Stimulated activated naive CD8-positive, alpha-beta T cell treated with anti-CD3 and anti-CD28 coated beads, Interleukin-15, amount 100 ng/mL, for 72 hours (primary cell): ENCODE results near the gene TSPEAR.
A peak's percentile ranks its signal among the peaks of the same experiment; 100 is the strongest.

Source experiments
- ATAC-seq: fragments of 150-1000 bp; cut with Tn5 transposase; 2 replicates; pipeline ENCODE4 v1.10.0; 2021; ENCODE audit warnings: mild to moderate bottlenecking, moderate library complexity
- DNase-seq, 2 donors: peaks; one replicate each; pipeline ENCODE4 v3.0.0; 2021 to 2022
- H3K27ac Mint-ChIP-seq, 2 donors: one replicate each; pipeline ENCODE4 v1.8.0; 2022; ENCODE audit warnings: mild to moderate bottlenecking in 2 of 2, mixed read lengths in 2 of 2, moderate library complexity in 2 of 2
- H3K27me3 Mint-ChIP-seq: one replicate; pipeline ENCODE4 v1.8.0; 2022; ENCODE audit warnings: mixed read lengths
- H3K4me1 Mint-ChIP-seq: one replicate; pipeline ENCODE4 v1.8.0; 2022; ENCODE audit warnings: mild to moderate bottlenecking, mixed read lengths
- H3K4me3 Mint-ChIP-seq, 2 donors: one replicate each; pipeline ENCODE4 v1.8.0; 2022; ENCODE audit warnings: mild to moderate bottlenecking in 2 of 2, mixed read lengths in 2 of 2, moderate library complexity in 1 of 2
- H3K9me3 Mint-ChIP-seq, 2 donors: one replicate each; pipeline ENCODE4 v1.8.0; 2022; ENCODE audit warnings: mixed read lengths in 2 of 2

TSPEAR gene

DNA sequence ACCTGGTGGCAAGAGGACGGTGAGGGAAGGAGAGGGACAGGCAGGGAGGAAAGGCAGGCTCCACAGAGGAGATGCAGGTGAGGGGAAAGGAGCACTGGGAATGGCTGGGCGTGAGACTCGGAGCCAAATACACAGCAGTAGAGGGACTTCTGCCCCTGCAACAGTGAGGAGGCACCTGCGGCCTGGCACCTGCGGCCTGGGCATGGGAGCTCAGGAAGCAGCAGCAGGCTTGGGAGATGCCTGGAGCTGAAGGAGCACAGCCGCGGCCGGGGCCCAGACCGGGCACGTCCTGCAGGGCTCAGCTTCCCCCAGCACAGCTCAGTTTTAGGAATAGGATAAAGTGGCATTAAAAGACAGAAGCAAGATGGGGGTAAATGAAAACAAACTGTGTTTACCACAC, 20.9 kb upstream of the TSPEAR start:
- H3K4me3 Mint-ChIP-seq: no peak overlapping the region
- no peaks in the 10 kb centered on the region for H3K4me1 Mint-ChIP-seq
- ATAC-seq (no peak), DNase-seq (no peak)
- H3K27ac Mint-ChIP-seq: no peak overlapping the region
- peaks cover 6% of the 10 kb centered on the region for H3K27me3 Mint-ChIP-seq
- peaks cover 0 to 12% of the 10 kb centered on the region in 2 donors for H3K9me3 Mint-ChIP-seq

- H3K9me3 Mint-ChIP-seq: no peaks in the 10 kb centered on the region
- DNase-seq (no peak), ATAC-seq (no peak)
- H3K4me1 Mint-ChIP-seq: no peaks in the 10 kb centered on the region
- peaks cover 16% of the 10 kb centered on the region for H3K27me3 Mint-ChIP-seq
- H3K4me3 Mint-ChIP-seq: no peak overlapping the region
- no peak overlapping the region for H3K27ac Mint-ChIP-seq
These were observed 19.7 kb upstream of the TSPEAR start for GRCh38 chr21:44730951-44731579.

- ATAC-seq: no peak
- no peak for DNase-seq
- Mint-ChIP-seq H3K27me3 (peaks cover 27% of the 10 kb centered on the region), H3K4me1 (no peaks in the 10 kb centered on the region), H3K4me3 (no peak overlapping the region), H3K27ac (no peak overlapping the region), H3K9me3 (no peaks in the 10 kb centered on the region)
These were observed 18.6 kb upstream of the TSPEAR start for GRCh38 chr21:44730028-44730395.

DNA sequence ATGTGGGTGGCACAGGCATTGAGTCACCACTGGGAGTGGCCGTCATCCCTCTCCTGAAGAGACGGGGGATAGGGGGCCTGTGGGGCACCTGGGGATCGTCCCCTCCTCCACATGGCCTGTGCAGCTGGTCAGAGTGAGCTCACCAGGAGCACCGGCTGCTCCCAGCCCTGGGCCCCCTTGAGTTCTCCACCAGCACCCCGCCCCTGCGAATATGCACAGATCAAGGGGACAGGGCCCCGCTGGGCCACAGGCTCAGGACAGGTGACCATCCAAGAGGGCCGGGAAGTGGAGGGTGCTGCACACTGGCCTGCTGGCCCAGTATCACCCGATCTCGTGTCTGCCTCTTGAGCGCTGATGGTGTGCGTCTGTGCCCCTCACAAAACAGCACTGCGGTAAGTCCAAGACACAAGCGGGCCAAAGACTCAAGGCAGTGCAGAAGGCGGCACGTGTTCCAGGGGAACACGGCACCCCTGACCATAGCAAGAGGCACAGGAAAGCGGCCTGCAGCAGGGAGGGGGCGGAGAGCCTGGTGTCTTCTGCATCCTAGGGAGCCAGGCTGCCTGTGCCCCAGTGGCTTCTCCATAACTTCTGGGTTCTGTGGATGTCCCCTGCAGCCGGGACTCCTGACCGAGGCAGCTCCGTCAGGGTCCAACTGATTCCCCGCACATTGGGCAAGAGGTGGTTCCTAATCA, 18.1 kb upstream of the TSPEAR start:
- no peak for DNase-seq
- Mint-ChIP-seq H3K4me3 (no peak overlapping the region), H3K9me3 (no peaks in the 10 kb centered on the region), H3K27me3 (peaks cover 29% of the 10 kb centered on the region), H3K4me1 (no peaks in the 10 kb centered on the region), H3K27ac (no peak overlapping the region)
- ATAC-seq: no peak

GRCh38 chr21:44728716-44729115, 17.3 kb upstream of the TSPEAR start:
- H3K27ac Mint-ChIP-seq: no peak overlapping the region
- no peak for DNase-seq
- peaks cover 7% of the 10 kb centered on the region for H3K4me1 Mint-ChIP-seq
- H3K9me3 Mint-ChIP-seq: no peaks in the 10 kb centered on the region
- no peak for ATAC-seq
- H3K4me3 Mint-ChIP-seq: no peak overlapping the region
- H3K27me3 Mint-ChIP-seq: peaks cover 37% of the 10 kb centered on the region

- Mint-ChIP-seq H3K27me3 (peaks cover 46% of the 10 kb centered on the region), H3K4me3 (no peak overlapping the region), H3K9me3 (no peaks in the 10 kb centered on the region), H3K27ac (peak overlapping the region in 1 of 2 donors; percentile 37), H3K4me1 (peaks cover 17% of the 10 kb centered on the region)
- ATAC-seq (no peak), DNase-seq (no peak)
These were observed 16.4 kb upstream of the TSPEAR start for GRCh38 chr21:44727757-44728156.

- H3K4me1 Mint-ChIP-seq: peaks cover 17% of the 10 kb centered on the region
- H3K27me3 Mint-ChIP-seq: peaks cover 50% of the 10 kb centered on the region
- no peak for ATAC-seq
- no peak overlapping the region for H3K4me3 Mint-ChIP-seq
- H3K9me3 Mint-ChIP-seq: no peaks in the 10 kb centered on the region
- H3K27ac Mint-ChIP-seq: peak overlapping the region in 1 of 2 donors; percentile 37
- no peak for DNase-seq
These were observed 15.9 kb upstream of the TSPEAR start for GRCh38 chr21:44727321-44727720.

GRCh38 chr21:44726826-44727225, 15.5 kb upstream of the TSPEAR start:
- Mint-ChIP-seq H3K9me3 (no peaks in the 10 kb centered on the region), H3K27me3 (peaks cover 50% of the 10 kb centered on the region), H3K4me3 (no peak overlapping the region), H3K27ac (no peak overlapping the region), H3K4me1 (peaks cover 17% of the 10 kb centered on the region)
- DNase-seq (no peak), ATAC-seq (no peak)

- no peak for ATAC-seq
- Mint-ChIP-seq H3K4me3 (no peak overlapping the region), H3K27me3 (peaks cover 55% of the 10 kb centered on the region), H3K4me1 (peaks cover 17% of the 10 kb centered on the region), H3K9me3 (no peaks in the 10 kb centered on the region), H3K27ac (no peak overlapping the region)
- DNase-seq: no peak
These were observed 13.6 kb upstream of the TSPEAR start for GRCh38 chr21:44724926-44725325.

DNA sequence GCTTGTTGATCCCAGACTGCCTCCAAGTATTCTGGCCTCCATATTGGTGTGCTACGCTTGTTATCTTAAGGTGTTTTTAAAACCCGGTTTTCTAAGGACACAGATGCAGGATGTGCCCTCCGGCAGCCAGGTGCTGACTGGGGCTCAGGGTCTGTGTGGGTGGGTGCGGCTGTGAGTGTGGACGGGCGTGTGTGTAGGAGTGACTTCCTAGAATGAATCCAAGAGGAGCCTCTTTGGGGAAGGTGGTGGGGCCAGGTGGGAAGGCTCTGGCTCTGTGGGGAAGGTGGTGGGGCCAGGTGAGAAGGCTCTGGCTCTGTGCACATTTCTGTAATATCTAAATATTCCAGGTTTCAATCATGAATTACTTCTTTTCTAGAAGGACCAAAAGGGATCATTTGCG, 12.8 kb upstream of the TSPEAR start:
- peak overlapping the region; percentile 11 to 20 for H3K4me3 Mint-ChIP-seq
- no peak overlapping the region for H3K27ac Mint-ChIP-seq
- no peaks in the 10 kb centered on the region for H3K9me3 Mint-ChIP-seq
- no peak for DNase-seq
- H3K4me1 Mint-ChIP-seq: peaks cover 17% of the 10 kb centered on the region
- ATAC-seq: no peak
- peaks cover 60% of the 10 kb centered on the region for H3K27me3 Mint-ChIP-seq

GRCh38 chr21:44723177-44724131, 12.1 kb upstream of the TSPEAR start:
- Mint-ChIP-seq H3K4me3 (peak overlapping the region; percentile 38 to 62), H3K9me3 (no peaks in the 10 kb centered on the region), H3K27ac (no peak overlapping the region), H3K27me3 (peaks cover 67% of the 10 kb centered on the region), H3K4me1 (peaks cover 17% of the 10 kb centered on the region)
- ATAC-seq: peak; percentile 59
- peak in 1 of 2 donors; percentile 21 for DNase-seq

DNA sequence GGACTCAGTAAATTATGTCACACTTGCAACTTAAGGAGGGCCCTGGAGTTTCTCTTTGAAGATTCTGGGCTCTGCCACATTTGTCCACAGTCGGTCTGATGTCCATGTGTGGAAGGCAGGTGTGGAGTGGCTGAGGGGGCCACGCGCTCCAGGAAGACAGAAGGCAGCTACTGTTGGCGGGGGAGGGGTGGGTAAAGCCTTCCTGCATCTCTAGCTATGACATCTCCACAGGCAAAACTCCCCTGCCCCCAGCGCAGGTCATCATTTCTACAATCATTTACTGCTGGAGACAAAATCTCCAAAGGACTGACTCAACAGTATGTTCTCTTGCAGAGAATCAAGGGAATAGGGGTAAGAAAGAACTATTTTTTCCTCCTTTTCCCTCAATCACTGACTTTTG, 11.4 kb upstream of the TSPEAR start:
- DNase-seq: no peak
- Mint-ChIP-seq H3K9me3 (no peaks in the 10 kb centered on the region), H3K27ac (no peak overlapping the region), H3K4me1 (peaks cover 17% of the 10 kb centered on the region), H3K4me3 (no peak overlapping the region), H3K27me3 (peaks cover 71% of the 10 kb centered on the region)
- ATAC-seq: no peak

GRCh38 chr21:44720170-44720569, 8.8 kb upstream of the TSPEAR start:
- H3K4me1 Mint-ChIP-seq: peaks cover 19% of the 10 kb centered on the region
- peaks cover 47% of the 10 kb centered on the region for H3K27me3 Mint-ChIP-seq

DNA sequence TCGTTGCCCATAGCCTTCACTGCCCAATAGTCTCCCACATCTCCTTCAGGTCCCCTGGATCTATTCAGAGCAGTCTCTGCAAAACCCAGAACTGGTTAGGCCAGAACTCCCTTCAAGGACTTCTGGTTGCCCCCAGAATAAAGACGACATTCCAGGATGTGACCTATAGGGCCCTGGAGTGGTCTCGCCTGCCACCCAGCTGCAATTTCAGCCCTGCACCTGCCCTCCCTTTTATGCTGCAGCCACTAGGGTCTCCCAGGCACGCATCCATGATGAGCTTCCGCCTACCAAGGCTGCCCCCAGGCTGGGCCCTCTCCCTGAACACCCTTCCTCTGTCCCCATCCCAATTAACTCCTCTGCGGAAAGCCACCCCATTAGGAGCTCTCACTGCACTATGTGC, 7.2 kb upstream of the TSPEAR start:
- ATAC-seq (no peak), DNase-seq (no peak)
- no peak overlapping the region for H3K27ac Mint-ChIP-seq
- peaks cover 49% of the 10 kb centered on the region for H3K27me3 Mint-ChIP-seq
- peaks cover 17% of the 10 kb centered on the region for H3K4me1 Mint-ChIP-seq
- peaks cover 0 to 4% of the 10 kb centered on the region in 2 donors for H3K9me3 Mint-ChIP-seq
- H3K4me3 Mint-ChIP-seq: no peak overlapping the region

More at GRCh38 chr21:44720170-44720569, 8.8 kb upstream of the TSPEAR start:
- DNase-seq (no peak), ATAC-seq (no peak)
- Mint-ChIP-seq H3K9me3 (peaks cover 0 to 4% of the 10 kb centered on the region in 2 donors), H3K27ac (no peak overlapping the region), H3K4me3 (no peak overlapping the region)

DNA sequence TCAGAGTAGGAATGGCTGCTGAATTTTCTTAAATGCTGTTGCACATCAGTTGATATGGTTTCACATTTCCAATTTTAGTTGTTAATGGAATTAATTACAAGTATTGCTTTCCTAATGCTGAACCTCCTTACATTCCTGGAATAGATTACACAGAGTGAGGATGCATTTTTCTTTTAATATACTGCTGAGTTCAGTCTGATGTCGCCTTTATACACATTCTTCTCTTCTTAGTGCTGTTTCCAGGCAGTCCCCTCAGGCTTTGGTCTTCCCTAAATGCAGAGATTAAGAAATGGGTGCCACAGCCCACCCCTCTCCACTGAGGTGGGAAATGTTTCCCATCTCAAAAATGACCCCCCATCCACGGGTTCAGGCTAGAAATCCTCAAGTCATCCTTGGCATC, 6.7 kb upstream of the TSPEAR start:
- Mint-ChIP-seq H3K9me3 (peaks cover 0 to 4% of the 10 kb centered on the region in 2 donors), H3K27me3 (peaks cover 49% of the 10 kb centered on the region), H3K4me3 (no peak overlapping the region), H3K4me1 (peaks cover 12% of the 10 kb centered on the region), H3K27ac (no peak overlapping the region)
- DNase-seq (no peak), ATAC-seq (no peak)

DNA sequence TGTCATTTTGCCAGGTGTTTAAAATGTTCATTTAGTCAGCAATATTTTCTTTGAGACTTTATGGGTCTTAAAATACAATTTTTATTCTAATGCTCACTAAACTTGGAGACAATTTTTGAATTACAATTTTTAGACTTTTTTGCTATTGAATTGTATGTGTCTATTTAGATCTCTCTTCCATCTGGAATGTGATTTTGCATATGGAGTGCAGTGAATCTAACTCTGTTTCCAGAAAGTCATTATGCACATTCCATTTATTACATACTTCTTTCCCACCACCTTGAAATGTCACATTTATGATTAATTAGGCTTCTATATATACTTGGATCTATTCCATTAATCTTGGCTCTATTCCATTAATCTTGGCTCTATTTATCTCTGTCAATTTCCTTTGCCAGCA, 5.6 kb upstream of the TSPEAR start:
- no peak for DNase-seq
- Mint-ChIP-seq H3K27ac (no peak overlapping the region), H3K4me3 (no peak overlapping the region), H3K27me3 (peaks cover 53% of the 10 kb centered on the region), H3K4me1 (peaks cover 9% of the 10 kb centered on the region), H3K9me3 (peaks cover 0 to 4% of the 10 kb centered on the region in 2 donors)
- ATAC-seq: no peak
